ENCODE data around the gene MTRFR. TPM values are rescaled to one million over a fixed set of nuclear protein-coding genes. Genes with fewer than 3 reads are reported as not detected.
A peak's percentile ranks its signal among the peaks of the same experiment; 100 is the strongest.
"Not testable (repeated sequence)": the region's sequence is repeated elsewhere in the genome, so short reads cannot be mapped to it uniquely, and the experiment has no call there.

The MTRFR gene
- total RNA-seq, 1 donor from 2014 or later: 12.7 TPM

- peak overlapping the region; percentile 68 for H3K27ac ChIP-seq
- peaks cover 16% of the 10 kb centered on the region for H3K4me1 ChIP-seq
- intact Hi-C loops (cut with DNase I): no loop called here
- peak; percentile 83 for DNase-seq
- H3K36me3 ChIP-seq: peaks cover 32% of the 10 kb centered on the region
- H3K4me3 ChIP-seq: no peak overlapping the region
- peak; percentile 80 to 82 for ATAC-seq
- H3K9me3 ChIP-seq: no peaks in the 10 kb centered on the region
- TF ChIP-seq CTCF (IDR thresholded peaks at IDR 0.05): no peak
- no peaks in the 10 kb centered on the region for H3K27me3 ChIP-seq (ENCODE audit: low read depth)
Observed at GRCh38 chr12:123250471-123251383, 17.5 kb downstream of the MTRFR start.

GRCh38 chr12:123251403-123252076 lies 18.3 kb downstream of the MTRFR start:
- peak overlapping the region; percentile 68 for H3K27ac ChIP-seq
- peaks cover 16% of the 10 kb centered on the region for H3K4me1 ChIP-seq
- intact Hi-C loops (cut with DNase I): no loop called here
- no peak overlapping the region for H3K4me3 ChIP-seq
- peaks cover 40% of the 10 kb centered on the region for H3K36me3 ChIP-seq
- no peak for TF ChIP-seq CTCF (IDR thresholded peaks at IDR 0.05)
- no peak for DNase-seq
- no peak for ATAC-seq
- H3K9me3 ChIP-seq: no peaks in the 10 kb centered on the region
- no peaks in the 10 kb centered on the region for H3K27me3 ChIP-seq (ENCODE audit: low read depth)

- H3K4me3 ChIP-seq; H3K27me3 ChIP-seq (ENCODE audit: low read depth); H3K9me3 ChIP-seq; H3K27ac ChIP-seq; ATAC-seq; intact Hi-C loops (cut with DNase I); DNase-seq: not testable (repeated sequence)
- peaks cover 16% of the 10 kb centered on the region for H3K4me1 ChIP-seq
- peaks cover 49% of the 10 kb centered on the region for H3K36me3 ChIP-seq
Observed at GRCh38 chr12:123252365-123252764, 19.1 kb downstream of the MTRFR start.

- Histone ChIP-seq H3K36me3 (peaks cover 64% of the 10 kb centered on the region), H3K27ac (no peak overlapping the region), H3K4me3 (no peak overlapping the region), H3K4me1 (peaks cover 16% of the 10 kb centered on the region), H3K9me3 (no peaks in the 10 kb centered on the region), H3K27me3 (ENCODE audit: low read depth) (no peaks in the 10 kb centered on the region)
- TF ChIP-seq CTCF (IDR thresholded peaks at IDR 0.05): no peak
- no peak for ATAC-seq
- DNase-seq: no peak
- intact Hi-C loops (cut with DNase I): no loop called here
Observed at GRCh38 chr12:123253641-123254459, 20.6 kb downstream of the MTRFR start.

- Histone ChIP-seq H3K9me3 (no peaks in the 10 kb centered on the region), H3K4me1 (peaks cover 16% of the 10 kb centered on the region), H3K27me3 (ENCODE audit: low read depth) (no peaks in the 10 kb centered on the region), H3K27ac (no peak overlapping the region), H3K4me3 (no peak overlapping the region), H3K36me3 (peaks cover 68% of the 10 kb centered on the region)
- no peak for ATAC-seq
- TF ChIP-seq CTCF (IDR thresholded peaks at IDR 0.05): no peak
- no peak for DNase-seq
- intact Hi-C loops (cut with DNase I): no loop called here
Observed at GRCh38 chr12:123254853-123255446, 21.7 kb downstream of the MTRFR start.
